Measurements from ENCODE around the gene BARX1. TPM values are rescaled to one million over a fixed set of nuclear protein-coding genes. Genes with fewer than 3 reads are reported as not detected.

The BARX1 gene
- total and polyA plus RNA-seq, 10 of the 15 experiments (the other 5 are each of a cell fraction or from before 2014, with no cell fraction given), result not detected

DNA sequence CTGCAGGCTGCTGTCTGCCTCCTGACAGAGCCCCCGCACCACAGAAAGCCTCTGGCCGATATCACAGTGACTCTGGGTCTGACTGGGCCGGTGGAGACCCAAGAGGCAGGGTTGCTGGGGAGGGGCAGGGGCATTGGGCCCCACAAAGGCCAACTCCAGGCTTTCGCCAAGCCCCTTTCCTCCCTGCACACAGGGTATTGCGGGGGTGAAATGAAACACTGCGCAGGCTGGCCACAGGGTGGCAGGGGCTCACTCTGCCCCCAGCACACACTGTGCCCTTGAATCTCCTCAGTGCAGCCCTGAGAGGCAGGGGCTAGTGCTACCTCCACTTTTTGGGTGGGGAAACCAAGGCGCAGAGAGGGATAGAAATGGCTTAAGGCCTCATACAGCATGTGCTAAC lies 44.6 kb downstream of the BARX1 start:
- Histone ChIP-seq H3K27me3 (replicated peaks in 1 of 2; ENCODE audit: control insufficient read depth in 2 of 2, insufficient read depth in 2 of 2, low read length in 1 of 2) (peaks cover 0 to 7% of the 10 kb centered on the region in 2 experiments; a peak in 1 of 4 replicates), H3K4me3 (no peak overlapping the region), H3K9me3 (replicated peaks; ENCODE audit: control insufficient read depth, insufficient read depth, low read length) (no peaks in the 10 kb centered on the region), H3K27ac (ENCODE audit: control insufficient read depth, insufficient read depth) (no peak overlapping the region), H4K20me1 (ENCODE audit: control insufficient read depth, insufficient read depth) (no peaks in the 10 kb centered on the region), H3K36me3 (ENCODE audit: control insufficient read depth in 2 of 2, insufficient read depth in 2 of 2, low read length in 1 of 2) (no peaks in the 10 kb centered on the region), H3K9ac (ENCODE audit: control insufficient read depth, insufficient read depth, low read length) (no peak overlapping the region), H2AFZ (ENCODE audit: control insufficient read depth, low read depth, low read length) (no peak overlapping the region), H3K4me1 (ENCODE audit: control insufficient read depth, insufficient read depth, low read length) (no peaks in the 10 kb centered on the region), H3K79me2 (ENCODE audit: control insufficient read depth, insufficient read depth, low read length) (no peaks in the 10 kb centered on the region), H3K4me2 (ENCODE audit: control insufficient read depth, insufficient read depth) (no peak overlapping the region)
- in situ Hi-C loops (cut with MboI) (no loop called here), intact Hi-C loops (cut with micrococcal nuclease; ENCODE audit: unreplicated experiment) (no loop called here)
- FAIRE-seq, result no peak
- TF ChIP-seq, protein P1, sequence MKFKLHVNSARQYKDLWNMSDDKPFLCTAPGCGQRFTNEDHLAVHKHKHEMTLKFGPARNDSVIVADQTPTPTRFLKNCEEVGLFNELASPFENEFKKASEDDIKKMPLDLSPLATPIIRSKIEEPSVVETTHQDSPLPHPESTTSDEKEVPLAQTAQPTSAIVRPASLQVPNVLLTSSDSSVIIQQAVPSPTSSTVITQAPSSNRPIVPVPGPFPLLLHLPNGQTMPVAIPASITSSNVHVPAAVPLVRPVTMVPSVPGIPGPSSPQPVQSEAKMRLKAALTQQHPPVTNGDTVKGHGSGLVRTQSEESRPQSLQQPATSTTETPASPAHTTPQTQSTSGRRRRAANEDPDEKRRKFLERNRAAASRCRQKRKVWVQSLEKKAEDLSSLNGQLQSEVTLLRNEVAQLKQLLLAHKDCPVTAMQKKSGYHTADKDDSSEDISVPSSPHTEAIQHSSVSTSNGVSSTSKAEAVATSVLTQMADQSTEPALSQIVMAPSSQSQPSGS (IDR thresholded peaks at IDR 0.05; ENCODE audit: low read length), result no peak
- TF ChIP-seq POLR2A (IDR thresholded peaks at IDR 0.05; ENCODE audit: low read depth, low read length) (no peak), ZSCAN29 (IDR thresholded peaks at IDR 0.05) (no peak)
- ChIA-PET CTCF (no interaction called here), POLR2A (no interaction called here), RAD21 (ENCODE audit: unreplicated experiment) (no interaction called here), SMC1A (ENCODE audit: uncharacterized antibody, unreplicated experiment) (no interaction called here)
- WGBS (ENCODE audit: insufficient coverage, insufficient replicate concordance, low lambda C conversion rate, missing lambda C conversion rate), result 40% methylated on average over 7 of the region's 7 CpGs
- BruUV-seq (replicated peaks), result no TSS peak
- no peak for ATAC-seq
- DNase-seq (ENCODE audit: low read depth, low spot score), result no peak

DNA sequence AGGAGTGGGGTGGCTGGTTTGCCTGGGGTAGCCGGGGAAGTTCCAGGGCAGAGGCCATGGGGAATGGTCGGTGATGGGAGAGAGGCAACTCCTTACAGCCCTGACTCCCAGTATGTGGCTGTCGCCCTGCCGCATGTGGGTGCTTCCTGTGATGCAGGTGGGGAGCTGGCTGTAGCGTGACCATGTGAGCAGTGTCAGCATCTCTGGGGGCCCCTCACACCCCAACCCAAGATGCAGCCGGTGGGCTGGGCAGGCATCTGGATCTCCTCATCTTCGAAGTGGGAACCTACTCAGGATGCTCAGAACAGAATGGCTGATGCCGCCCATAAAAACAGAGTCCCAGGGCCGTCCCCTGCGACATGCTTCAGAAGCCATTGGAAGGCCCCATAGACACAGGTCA lies 45.0 kb downstream of the BARX1 start:
- no peaks in the 10 kb centered on the region for H3K4me1 ChIP-seq (ENCODE audit: control insufficient read depth, insufficient read depth, low read length)
- FAIRE-seq (no peak), ATAC-seq (no peak), DNase-seq (ENCODE audit: low read depth, low spot score) (no peak)
- H3K9ac ChIP-seq (ENCODE audit: control insufficient read depth, insufficient read depth, low read length), result no peak overlapping the region
- no peak for TF ChIP-seq MXI1 (IDR thresholded peaks at IDR 0.05; ENCODE audit: low read depth, low read length)
- no peak for TF ChIP-seq ZZZ3 (IDR thresholded peaks at IDR 0.05; ENCODE audit: control insufficient read depth, insufficient read length, low read depth)
- no peak for TF ChIP-seq NRF1 (conservative IDR thresholded peaks at IDR 0.05; ENCODE audit: low read depth, low read length)
- no peak for TF ChIP-seq NFXL1 (IDR thresholded peaks at IDR 0.05; ENCODE audit: borderline replicate concordance)
- H3K79me2 ChIP-seq (ENCODE audit: control insufficient read depth, insufficient read depth, low read length), result no peaks in the 10 kb centered on the region
- H3K36me3 ChIP-seq (ENCODE audit: control insufficient read depth in 2 of 2, insufficient read depth in 2 of 2, low read length in 1 of 2), result no peaks in the 10 kb centered on the region
- no peaks in the 10 kb centered on the region for H3K9me3 ChIP-seq (replicated peaks; ENCODE audit: control insufficient read depth, insufficient read depth, low read length)
- RAD21 ChIA-PET (ENCODE audit: unreplicated experiment), result no interaction called here
- POLR2A ChIA-PET, result no interaction called here
- WGBS (ENCODE audit: insufficient coverage, insufficient replicate concordance, low lambda C conversion rate, missing lambda C conversion rate), result 47% methylated on average over 10 of the region's 10 CpGs
- H3K4me3 ChIP-seq, result no peak overlapping the region
- intact Hi-C loops (cut with micrococcal nuclease; ENCODE audit: unreplicated experiment) (no loop called here), in situ Hi-C loops (cut with MboI) (no loop called here)
- no TSS peak for BruUV-seq (replicated peaks)
- H4K20me1 ChIP-seq (ENCODE audit: control insufficient read depth, insufficient read depth), result no peaks in the 10 kb centered on the region
- no peak overlapping the region for H3K27ac ChIP-seq (ENCODE audit: control insufficient read depth, insufficient read depth)
- no peak overlapping the region for H2AFZ ChIP-seq (ENCODE audit: control insufficient read depth, low read depth, low read length)
- peaks cover 0 to 7% of the 10 kb centered on the region in 2 experiments; a peak in 1 of 4 replicates for H3K27me3 ChIP-seq (replicated peaks in 1 of 2; ENCODE audit: control insufficient read depth in 2 of 2, insufficient read depth in 2 of 2, low read length in 1 of 2)
- CTCF ChIA-PET, result no interaction called here
- no peak overlapping the region for H3K4me2 ChIP-seq (ENCODE audit: control insufficient read depth, insufficient read depth)
- SMC1A ChIA-PET (ENCODE audit: uncharacterized antibody, unreplicated experiment), result no interaction called here
